ENCODE data around the gene SLAMF6. TPM values are rescaled to one million over a fixed set of nuclear protein-coding genes. Genes with fewer than 3 reads are reported as not detected.

The SLAMF6 gene
- total and polyA plus RNA-seq, 10 of the 15 experiments (the other 5 are each of a cell fraction or from before 2014, with no cell fraction given): 20.5 to 89.6 (median 36.5) TPM

- TF ChIP-seq KLF5 (IDR thresholded peaks at IDR 0.05; ENCODE audit: partially characterized antibody) (no peak), ZNF24 (IDR thresholded peaks at IDR 0.05) (no peak), FOXM1 (IDR thresholded peaks at IDR 0.05; ENCODE audit: low read depth, low read length) (no peak), STAT1 (conservative IDR thresholded peaks at IDR 0.05) (no peak), RAD21 (IDR thresholded peaks at IDR 0.05; ENCODE audit: insufficient read depth, low read depth, low read length) (peak; percentile 42), TCF12 (IDR thresholded peaks at IDR 0.05; ENCODE audit: low read depth, low read length) (peak; percentile 97), TAF1 (IDR thresholded peaks at IDR 0.05; ENCODE audit: borderline replicate concordance, low read depth, low read length) (0 out of 2 replicates have a peak, but pooled peaks have one; percentile 31), JUNB (IDR thresholded peaks at IDR 0.05) (no peak; the same call in 1 of the 2 replicates), RBBP5 (conservative IDR thresholded peaks at IDR 0.05) (no peak), ZNF384 (IDR thresholded peaks at IDR 0.05; ENCODE audit: borderline replicate concordance, low read depth, low read length) (no peak), TCF7 (IDR thresholded peaks at IDR 0.05; ENCODE audit: borderline replicate concordance) (peak; percentile 36; the same call in 1 of the 2 replicates), SUZ12 (IDR thresholded peaks at IDR 0.05; ENCODE audit: unreplicated experiment) (no peak), SMAD5 (IDR thresholded peaks at IDR 0.05; ENCODE audit: low read depth) (no peak), MEF2B (IDR thresholded peaks at IDR 0.05; ENCODE audit: partially characterized antibody, poor library complexity, severe bottlenecking) (peak; percentile 100), ETV6 (conservative IDR thresholded peaks at IDR 0.05 in 1 of 2, IDR thresholded peaks at IDR 0.05 in 1 of 2; ENCODE audit: borderline replicate concordance in 1 of 2, low read depth in 1 of 2) (peak in 1 of 2 experiments; percentile 43; a peak in 1 of 4 replicates), SMAD1 (IDR thresholded peaks at IDR 0.05; ENCODE audit: low read depth, partially characterized antibody) (peak; percentile 94), POLR2AphosphoS5 (IDR thresholded peaks at IDR 0.05; ENCODE audit: low read length) (no peak; the same call in 1 of the 2 replicates), NFYB (IDR thresholded peaks at IDR 0.05; ENCODE audit: insufficient read depth, low read depth, low read length) (no peak), SMARCA5 (IDR thresholded peaks at IDR 0.05) (0 out of 2 replicates have a peak, but pooled peaks have one; percentile 36), DPF2 (IDR thresholded peaks at IDR 0.05) (peak; percentile 28; the same call in 1 of the 2 replicates)
- TF ChIP-seq, protein P1, sequence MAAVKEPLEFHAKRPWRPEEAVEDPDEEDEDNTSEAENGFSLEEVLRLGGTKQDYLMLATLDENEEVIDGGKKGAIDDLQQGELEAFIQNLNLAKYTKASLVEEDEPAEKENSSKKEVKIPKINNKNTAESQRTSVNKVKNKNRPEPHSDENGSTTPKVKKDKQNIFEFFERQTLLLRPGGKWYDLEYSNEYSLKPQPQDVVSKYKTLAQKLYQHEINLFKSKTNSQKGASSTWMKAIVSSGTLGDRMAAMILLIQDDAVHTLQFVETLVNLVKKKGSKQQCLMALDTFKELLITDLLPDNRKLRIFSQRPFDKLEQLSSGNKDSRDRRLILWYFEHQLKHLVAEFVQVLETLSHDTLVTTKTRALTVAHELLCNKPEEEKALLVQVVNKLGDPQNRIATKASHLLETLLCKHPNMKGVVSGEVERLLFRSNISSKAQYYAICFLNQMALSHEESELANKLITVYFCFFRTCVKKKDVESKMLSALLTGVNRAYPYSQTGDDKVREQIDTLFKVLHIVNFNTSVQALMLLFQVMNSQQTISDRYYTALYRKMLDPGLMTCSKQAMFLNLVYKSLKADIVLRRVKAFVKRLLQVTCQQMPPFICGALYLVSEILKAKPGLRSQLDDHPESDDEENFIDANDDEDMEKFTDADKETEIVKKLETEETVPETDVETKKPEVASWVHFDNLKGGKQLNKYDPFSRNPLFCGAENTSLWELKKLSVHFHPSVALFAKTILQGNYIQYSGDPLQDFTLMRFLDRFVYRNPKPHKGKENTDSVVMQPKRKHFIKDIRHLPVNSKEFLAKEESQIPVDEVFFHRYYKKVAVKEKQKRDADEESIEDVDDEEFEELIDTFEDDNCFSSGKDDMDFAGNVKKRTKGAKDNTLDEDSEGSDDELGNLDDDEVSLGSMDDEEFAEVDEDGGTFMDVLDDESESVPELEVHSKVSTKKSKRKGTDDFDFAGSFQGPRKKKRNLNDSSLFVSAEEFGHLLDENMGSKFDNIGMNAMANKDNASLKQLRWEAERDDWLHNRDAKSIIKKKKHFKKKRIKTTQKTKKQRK (IDR thresholded peaks at IDR 0.05; ENCODE audit: low read depth, low read length): no peak
- TF ChIP-seq, protein P2, sequence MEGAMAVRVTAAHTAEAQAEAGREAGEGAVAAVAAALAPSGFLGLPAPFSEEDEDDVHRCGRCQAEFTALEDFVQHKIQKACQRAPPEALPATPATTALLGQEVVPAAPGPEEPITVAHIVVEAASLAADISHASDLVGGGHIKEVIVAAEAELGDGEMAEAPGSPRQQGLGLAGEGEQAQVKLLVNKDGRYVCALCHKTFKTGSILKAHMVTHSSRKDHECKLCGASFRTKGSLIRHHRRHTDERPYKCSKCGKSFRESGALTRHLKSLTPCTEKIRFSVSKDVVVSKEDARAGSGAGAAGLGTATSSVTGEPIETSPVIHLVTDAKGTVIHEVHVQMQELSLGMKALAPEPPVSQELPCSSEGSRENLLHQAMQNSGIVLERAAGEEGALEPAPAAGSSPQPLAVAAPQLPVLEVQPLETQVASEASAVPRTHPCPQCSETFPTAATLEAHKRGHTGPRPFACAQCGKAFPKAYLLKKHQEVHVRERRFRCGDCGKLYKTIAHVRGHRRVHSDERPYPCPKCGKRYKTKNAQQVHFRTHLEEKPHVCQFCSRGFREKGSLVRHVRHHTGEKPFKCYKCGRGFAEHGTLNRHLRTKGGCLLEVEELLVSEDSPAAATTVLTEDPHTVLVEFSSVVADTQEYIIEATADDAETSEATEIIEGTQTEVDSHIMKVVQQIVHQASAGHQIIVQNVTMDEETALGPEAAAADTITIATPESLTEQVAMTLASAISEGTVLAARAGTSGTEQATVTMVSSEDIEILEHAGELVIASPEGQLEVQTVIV (IDR thresholded peaks at IDR 0.05; ENCODE audit: borderline replicate concordance, partially characterized antibody): no peak
Measured at GRCh38 chr1:160548183-160548582, 25.1 kb upstream of the SLAMF6 start (continued).
